ENCODE measurements around the gene INO80B. TPM values are rescaled to one million over a fixed set of nuclear protein-coding genes. Genes with fewer than 3 reads are reported as not detected.

INO80B gene
- total RNA-seq, 1 donor from 2014 or later, result 26.6 TPM

DNA sequence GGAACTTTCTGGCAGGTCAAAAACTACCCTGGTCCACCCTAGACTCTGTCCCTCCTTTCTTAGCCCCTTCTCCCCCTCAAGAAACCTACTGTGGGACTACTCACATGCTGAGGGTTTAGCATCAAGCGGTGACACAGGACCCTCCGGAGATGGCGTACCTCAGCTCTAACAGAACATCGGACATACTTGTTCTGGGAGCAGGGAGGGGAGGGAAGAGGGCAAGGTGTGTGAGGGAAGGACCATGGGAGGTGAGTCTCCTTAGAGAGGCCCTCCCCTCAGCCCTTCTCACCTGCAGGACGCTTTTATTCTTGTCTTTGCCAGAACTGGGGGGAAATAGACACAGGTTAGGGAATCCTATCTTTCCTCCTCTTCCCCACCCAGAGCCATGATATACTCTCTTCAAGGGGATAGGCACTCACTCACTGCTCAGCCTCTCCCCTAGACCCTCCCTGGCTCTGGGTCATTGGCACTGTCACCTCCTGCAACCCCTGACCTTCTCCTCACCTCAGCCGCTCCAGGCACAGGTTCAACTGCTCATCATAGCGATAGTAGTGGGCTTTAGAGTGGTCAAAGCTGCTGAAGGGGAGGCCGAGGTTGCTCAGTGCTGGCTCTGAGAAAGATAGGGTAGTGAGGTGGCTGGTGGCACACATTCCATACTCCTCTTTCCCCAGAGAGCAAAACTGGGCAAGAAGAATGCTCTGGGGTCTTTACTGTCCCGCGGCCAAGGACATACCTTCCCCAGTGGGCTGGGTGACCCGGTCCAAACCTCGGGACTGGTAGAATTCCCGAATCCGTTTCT, 50.8 kb downstream of the INO80B start:
- FAIRE-seq, result no peak
- peaks cover 2% of the 10 kb centered on the region for H3K27me3 ChIP-seq (ENCODE audit: control insufficient read depth, insufficient read depth, low read length)
- no peak overlapping the region for H3K4me3 ChIP-seq (ENCODE audit: low read depth, low read length)
- peaks cover 7% of the 10 kb centered on the region for H3K36me3 ChIP-seq (ENCODE audit: control insufficient read depth, insufficient read depth, low read length)
- TF ChIP-seq CTCF (IDR thresholded peaks at IDR 0.05; ENCODE audit: insufficient read depth, low read length, severe bottlenecking), result no peak
- DNase-seq (ENCODE audit: low read depth), result no peak

DNA sequence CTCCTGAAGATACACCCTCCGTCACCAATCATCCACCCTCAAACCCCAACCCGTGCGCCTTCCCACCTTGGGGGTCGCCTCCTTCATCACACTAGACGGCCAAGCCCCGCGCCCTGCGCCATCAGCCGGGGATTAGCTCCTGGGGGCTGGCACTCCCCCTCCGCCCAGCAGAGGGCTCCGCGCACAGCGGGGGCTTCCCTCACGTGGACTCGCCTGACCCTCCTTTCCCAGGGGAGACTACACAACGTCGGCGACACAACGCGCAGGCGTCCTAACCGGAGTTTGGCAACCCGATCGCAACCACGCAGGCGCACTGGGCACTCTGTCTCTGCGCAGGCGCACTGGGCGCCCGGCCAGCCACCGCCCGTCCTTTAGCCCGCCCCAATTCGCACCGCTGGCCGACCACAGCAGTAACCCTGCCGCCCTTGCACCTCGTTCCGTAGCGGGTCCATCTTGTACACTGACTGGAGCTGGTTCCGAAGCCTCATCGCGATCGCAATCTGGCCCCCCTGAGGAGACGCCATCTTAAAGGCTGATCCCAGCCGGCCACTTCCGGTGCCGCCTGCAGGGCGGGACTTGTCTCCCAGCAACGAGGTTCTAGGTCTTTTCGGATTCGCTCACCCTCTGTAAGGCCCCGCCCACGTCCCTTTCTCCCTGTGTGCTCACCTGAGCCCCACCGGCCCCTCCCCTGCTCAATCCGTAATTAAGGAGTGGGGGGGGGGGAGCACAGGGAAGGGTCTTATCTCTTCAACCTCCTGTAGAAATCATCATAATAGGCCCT, 52.4 kb downstream of the INO80B start, which contains the start of gene PCGF1:
TSS of gene PCGF1 (minus strand) at position 551 of the 781 bp plus-strand sequence. CDS start at position 524, 27 bp downstream.
- H3K36me3 ChIP-seq (ENCODE audit: control insufficient read depth, insufficient read depth, low read length), result peaks cover 7% of the 10 kb centered on the region
- peaks cover 14% of the 10 kb centered on the region for H3K27me3 ChIP-seq (ENCODE audit: control insufficient read depth, insufficient read depth, low read length)
- DNase-seq (ENCODE audit: low read depth) (peak; percentile 96), FAIRE-seq (no peak)
- peak within 1 kb of the TSS; percentile 70 for H3K4me3 ChIP-seq (ENCODE audit: low read depth, low read length)
- TF ChIP-seq CTCF (IDR thresholded peaks at IDR 0.05; ENCODE audit: insufficient read depth, low read length, severe bottlenecking), result no peak

Other genes starting within 250 kb of the INO80B start
- under 0.01 and 0.90 TPM in 2 replicates for gene SLC4A5, start 111.7 kb upstream of the INO80B start, total RNA-seq
- 65.8 and 79.8 TPM in 2 replicates for gene DCTN1, start 74.8 kb upstream of the INO80B start, total RNA-seq
- 0.26 TPM in 2 replicates for gene C2orf81, start 33.5 kb upstream of the INO80B start, total RNA-seq
- gene WDR54, start 33.4 kb upstream of the INO80B start, total RNA-seq, result 26.9 and 31.6 TPM in 2 replicates
- 22.1 and 24.1 TPM in 2 replicates for gene RTKN, start 13.2 kb upstream of the INO80B start, total RNA-seq
- gene WBP1, start 3.4 kb downstream of the INO80B start, total RNA-seq, result 31.1 and 50.3 TPM in 2 replicates
- 49.5 and 50.6 TPM in 2 replicates for gene MOGS, start 10.3 kb downstream of the INO80B start, total RNA-seq
- gene MRPL53, start 17.6 kb downstream of the INO80B start, total RNA-seq, result 45.6 and 57.9 TPM in 2 replicates
- 12.1 and 12.8 TPM in 2 replicates for gene CCDC142, start 27.9 kb downstream of the INO80B start, total RNA-seq
- 5.8 and 6.8 TPM in 2 replicates for gene TTC31, start 28.0 kb downstream of the INO80B start, total RNA-seq
- 0.53 and 0.77 TPM in 2 replicates for gene LBX2, start 44.5 kb downstream of the INO80B start, total RNA-seq
- gene PCGF1, start 52.6 kb downstream of the INO80B start, total RNA-seq, result 35.5 and 41.5 TPM in 2 replicates
- not detected in 2 replicates for gene TLX2, start 59.4 kb downstream of the INO80B start, total RNA-seq
- gene DQX1, start 71.1 kb downstream of the INO80B start, total RNA-seq, result 1.6 and 5.6 TPM in 2 replicates
- gene AUP1, start 74.6 kb downstream of the INO80B start, total RNA-seq, result 176 and 198 TPM in 2 replicates
- 29.1 and 67.7 TPM in 2 replicates for gene HTRA2, start 74.8 kb downstream of the INO80B start, total RNA-seq
- gene LOXL3, start 98.9 kb downstream of the INO80B start, total RNA-seq, result 0.13 and 0.53 TPM in 2 replicates
- gene DOK1, start 99.6 kb downstream of the INO80B start, total RNA-seq, result 0.51 and 1.1 TPM in 2 replicates
- 0.53 and 1.0 TPM in 2 replicates for gene M1AP, start 193.2 kb downstream of the INO80B start, total RNA-seq
- gene SEMA4F, start 199.2 kb downstream of the INO80B start, total RNA-seq, result 3.2 and 5.1 TPM in 2 replicates